Suppressor macrophage (primary cell): ENCODE data around the gene TTI1.

Experiments used
- DNase-seq, 4 experiments: peaks; one replicate each; pipeline ENCODE4 v3.0.0-alpha.2; 2020 to 2022

TTI1 gene

GRCh38 chr20:38054647-38055046, 21.4 kb upstream of the TTI1 start:
- DNase-seq = no peak

DNA sequence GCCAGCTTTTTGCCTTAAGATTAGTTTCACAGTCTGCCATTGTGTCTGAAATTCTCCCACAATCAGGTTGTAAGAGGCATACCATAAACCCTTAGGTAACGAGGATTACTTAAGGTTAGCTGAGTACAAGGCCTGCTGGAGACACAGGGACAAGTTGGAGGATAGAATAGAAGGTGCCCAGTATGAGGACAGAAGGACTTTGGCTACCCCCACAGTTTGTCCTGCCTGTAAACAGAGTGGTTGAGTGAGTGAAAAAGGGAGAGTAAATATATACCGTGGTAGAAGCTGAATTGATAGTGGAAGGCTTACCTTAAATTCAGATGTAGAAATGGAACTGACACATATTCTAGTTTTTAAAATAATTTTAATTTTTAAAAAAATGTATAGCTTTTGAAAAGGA, 19.6 kb upstream of the TTI1 start:
- DNase-seq = no peak

DNA sequence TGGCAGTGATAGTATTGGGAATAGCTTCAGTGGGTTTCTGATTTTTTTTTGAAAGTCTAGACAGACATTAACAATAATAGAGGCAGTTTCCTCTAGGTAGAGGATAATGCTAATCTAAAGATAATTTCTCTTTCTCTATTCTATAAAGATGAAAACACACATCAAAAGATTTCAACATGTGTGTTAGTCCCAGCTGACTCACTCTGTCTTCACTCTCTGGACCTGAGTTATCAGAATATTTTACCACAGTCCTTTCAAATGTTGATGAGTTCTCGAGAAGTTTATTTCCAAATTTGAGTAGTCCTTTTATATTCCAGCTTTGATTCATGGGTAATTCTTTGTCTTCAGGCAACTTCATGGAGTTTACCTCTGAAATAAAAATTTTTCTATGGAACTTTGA, 17.4 kb upstream of the TTI1 start:
- no peak for DNase-seq

DNA sequence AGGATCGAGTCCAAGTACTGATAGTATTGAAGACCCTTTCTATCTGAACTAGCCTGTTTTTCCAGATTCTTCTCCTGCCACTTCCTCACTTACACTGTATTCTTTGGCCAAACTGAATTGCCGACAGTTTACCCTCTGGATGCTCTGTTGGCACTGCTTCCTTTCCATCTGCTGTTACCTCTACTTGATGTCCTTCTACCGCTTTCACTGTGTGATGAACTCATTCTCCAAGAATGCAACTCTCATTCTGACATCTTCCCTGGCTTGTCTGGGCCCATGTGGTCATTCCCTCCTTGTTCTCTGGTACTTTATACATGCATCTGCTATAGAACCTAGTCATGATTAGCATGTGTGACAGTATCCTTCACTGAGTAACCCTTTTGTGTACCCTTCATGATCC, 16.5 kb upstream of the TTI1 start:
- no peak for DNase-seq

DNA sequence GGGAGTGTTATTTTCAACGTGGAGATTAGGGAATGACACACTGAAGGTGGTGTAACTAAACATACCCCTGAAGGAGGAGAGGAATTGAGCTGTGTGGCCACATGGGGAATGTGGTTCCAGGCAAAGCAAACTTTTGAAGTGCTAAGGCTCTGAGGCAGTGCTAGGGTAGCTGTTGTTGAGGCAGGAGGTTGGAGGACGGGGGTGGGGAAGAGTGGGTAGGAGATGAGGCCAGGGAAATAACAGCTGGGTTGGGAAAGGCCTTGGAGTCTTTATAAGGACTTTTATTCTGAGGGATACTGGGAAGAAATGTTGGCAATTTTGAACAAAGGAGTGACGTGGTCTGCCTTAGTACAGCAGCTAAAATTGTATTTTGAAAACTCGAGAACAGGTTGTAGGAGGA, 13.3 kb upstream of the TTI1 start:
- DNase-seq = no peak

GRCh38 chr20:38044685-38045084, 11.4 kb upstream of the TTI1 start:
- DNase-seq = no peak

GRCh38 chr20:38043512-38044300, 10.4 kb upstream of the TTI1 start:
- DNase-seq = peak; percentile 6 to 26 (median 16)

DNA sequence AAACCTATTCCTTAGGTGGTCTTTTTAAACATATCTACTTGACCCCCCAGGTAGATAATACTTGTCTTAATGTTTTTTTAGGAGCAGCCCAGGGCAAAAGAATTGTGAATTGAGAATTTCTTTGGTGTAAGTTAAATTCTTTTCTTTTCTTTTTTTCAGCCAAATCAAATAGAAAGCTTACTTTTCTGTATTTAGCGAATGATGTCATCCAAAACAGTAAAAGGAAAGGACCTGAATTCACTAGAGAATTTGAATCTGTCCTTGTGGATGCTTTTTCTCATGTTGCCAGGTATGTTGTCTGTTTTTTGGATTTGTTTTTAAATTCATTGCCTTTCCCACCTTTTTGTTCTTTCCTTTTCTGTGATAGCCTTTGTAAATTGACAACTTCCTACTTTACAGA, 7.0 kb upstream of the TTI1 start:
- no peak for DNase-seq

- DNase-seq = peak in 3 of 4 experiments; percentile 16 to 64 (median 58)
Observed at GRCh38 chr20:38036366-38036765, 3.1 kb upstream of the TTI1 start.

GRCh38 chr20:38034961-38035360, 1.7 kb upstream of the TTI1 start:
- no peak for DNase-seq

DNA sequence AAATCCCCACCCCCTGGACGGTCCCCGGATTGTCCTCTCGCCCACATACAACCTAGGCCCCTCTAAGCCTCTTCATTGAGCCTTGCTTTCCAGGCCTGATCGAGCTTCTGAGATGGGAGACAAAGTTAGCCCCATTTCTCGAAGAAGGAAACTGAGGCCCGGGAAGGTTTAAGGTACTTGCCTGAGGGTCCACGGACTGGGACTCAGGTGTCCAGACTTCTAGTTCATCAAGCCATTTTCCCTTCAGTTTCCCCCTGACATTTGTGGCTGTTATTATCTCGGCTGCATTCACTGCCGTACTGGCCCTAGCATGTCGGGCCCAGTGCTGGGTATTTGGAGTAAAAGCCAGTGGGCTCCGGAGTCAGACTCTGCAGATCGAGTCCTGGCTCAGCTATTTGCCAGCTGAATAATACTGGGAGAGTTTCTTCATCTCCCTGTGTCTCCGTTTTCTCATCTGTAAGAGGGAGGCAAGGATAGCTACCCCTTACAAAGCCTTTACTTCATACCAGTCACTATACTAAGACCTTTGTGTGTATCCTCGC, 923 bp upstream of the TTI1 start:
- DNase-seq = peak in 2 of 4 experiments; percentile 2 to 7

- DNase-seq = peak in 3 of 4 experiments; percentile 63 to 78 (median 65)
Observed at GRCh38 chr20:38032585-38033329, 499 bp downstream of the TTI1 start.

GRCh38 chr20:38031957-38032356, 1.3 kb downstream of the TTI1 start:
- DNase-seq = no peak

DNA sequence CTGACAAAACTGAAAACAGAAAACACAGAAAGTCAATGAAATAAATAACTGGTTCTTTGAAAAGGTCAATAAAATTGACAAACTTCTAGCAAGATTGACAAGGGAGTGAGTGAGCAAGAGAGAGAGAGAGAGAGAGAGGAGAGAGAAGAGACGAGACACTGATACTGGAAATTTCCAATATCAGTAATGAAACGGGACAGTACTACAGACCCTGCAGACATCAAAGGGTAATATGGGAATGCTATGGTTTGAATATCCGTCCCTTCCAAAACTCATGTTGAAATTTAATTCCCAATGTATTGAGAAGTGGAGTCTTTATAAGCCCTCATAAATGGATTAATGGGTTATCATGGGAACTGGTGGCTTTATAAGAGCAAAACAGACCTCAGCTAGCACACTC, 3.8 kb downstream of the TTI1 start:
- no peak for DNase-seq

DNA sequence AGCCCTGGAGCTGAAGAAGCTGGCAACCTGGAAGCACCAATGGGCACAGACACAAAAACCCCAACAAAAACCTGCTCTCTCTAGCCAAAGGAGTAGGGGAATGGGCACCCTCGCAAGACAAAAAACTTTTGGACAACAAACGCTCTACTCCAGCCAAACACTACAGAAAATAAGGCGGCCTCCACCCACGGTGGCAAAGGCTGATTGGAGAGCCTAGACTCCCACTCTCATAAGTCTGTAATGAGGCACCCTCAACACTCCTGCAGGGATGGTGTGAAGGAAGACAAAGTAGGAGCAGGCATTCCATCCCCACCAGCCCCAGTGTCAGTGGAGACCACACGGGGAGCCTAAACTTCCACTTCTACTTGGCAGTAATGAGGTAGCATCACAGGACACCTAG, 8.8 kb downstream of the TTI1 start:
- DNase-seq = no peak

- DNase-seq = peak; percentile 51 to 79 (median 62)
Observed at GRCh38 chr20:38023181-38024001, 9.9 kb downstream of the TTI1 start.

- DNase-seq = no peak
Observed at GRCh38 chr20:38021087-38021772, 12.0 kb downstream of the TTI1 start.

- DNase-seq = no peak
Observed at GRCh38 chr20:38018385-38018784, 14.9 kb downstream of the TTI1 start.

DNA sequence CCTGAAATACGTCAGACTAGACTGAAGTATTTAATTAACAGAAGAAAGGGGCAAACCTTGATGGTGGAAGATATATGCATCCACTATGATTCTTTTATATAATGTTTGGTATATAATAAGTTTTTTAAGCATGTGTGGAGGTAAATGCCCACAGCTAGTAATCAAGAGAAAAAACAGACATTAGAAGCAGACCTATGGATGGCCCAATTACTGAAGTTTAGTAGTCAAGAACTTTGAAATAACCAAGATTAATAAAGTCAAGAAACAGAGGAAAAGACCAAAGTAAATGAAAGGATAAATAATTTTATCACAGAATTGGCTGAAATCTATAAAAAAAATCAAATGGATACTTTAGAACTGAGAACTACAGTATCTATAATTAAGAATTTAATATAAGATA, 15.3 kb downstream of the TTI1 start:
- DNase-seq = no peak

DNA sequence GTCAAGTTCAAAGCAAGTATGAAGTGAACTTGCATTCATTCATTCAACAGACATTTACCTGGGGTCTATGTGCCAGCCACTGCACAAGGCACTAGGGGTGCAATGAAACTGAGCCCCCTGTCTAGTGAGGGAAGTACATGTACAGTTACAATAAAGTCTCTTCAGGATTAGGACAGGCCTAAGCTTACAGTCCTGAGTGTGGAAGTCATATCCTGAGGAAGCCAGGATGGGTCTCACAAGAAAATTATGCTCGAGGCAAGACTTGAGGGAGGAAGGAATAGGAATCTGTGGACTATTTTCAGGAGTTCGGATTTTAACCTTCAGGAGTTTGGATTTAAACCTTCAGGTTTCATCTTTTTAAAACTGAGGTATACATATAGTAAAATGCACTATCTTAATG, 19.4 kb downstream of the TTI1 start:
- DNase-seq = no peak

GRCh38 chr20:38012332-38012731, 20.9 kb downstream of the TTI1 start:
- DNase-seq = no peak

DNA sequence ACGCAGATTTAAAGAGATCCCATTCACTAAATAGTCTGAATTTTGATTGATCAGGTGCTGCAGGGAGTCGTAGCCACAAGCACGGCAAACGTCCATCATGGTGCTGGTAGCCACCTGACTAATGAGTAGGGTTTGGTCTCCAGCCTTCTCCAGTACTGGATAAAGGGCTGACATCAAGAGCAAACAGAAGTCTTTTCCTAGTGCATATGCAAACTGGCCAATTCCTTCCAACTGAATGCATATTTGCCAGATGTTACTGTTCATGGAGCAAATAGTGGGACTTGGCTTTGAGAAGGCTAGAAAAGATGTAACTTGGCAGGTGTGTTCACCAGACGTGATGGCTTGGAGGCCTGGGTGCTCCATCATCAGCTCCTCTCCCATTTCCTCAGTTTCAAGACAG, 21.6 kb downstream of the TTI1 start:
- DNase-seq = no peak
